T-cell (primary cell): ENCODE results near the gene SETD5. TPM values are rescaled to one million over a fixed set of nuclear protein-coding genes. Genes with fewer than 3 reads are reported as not detected.
A peak's percentile ranks its signal among the peaks of the same experiment; 100 is the strongest.

Experiments
- ATAC-seq, 4 experiments: fragments of 200-7000 bp in 3 of 4; fragments of 150-1000 bp in 1 of 4; cut with Tn5 transposase; replicated peaks in 1 of 4; 1 replicate in 3 of 4; 2 replicates in 1 of 4; pipeline ENCODE4 v1.10.0; 2021; ENCODE audit warnings: moderate library complexity in 3 of 4, mild to moderate bottlenecking in 2 of 4, moderate number of reproducible peaks in 1 of 4
- CTCF ChIA-PET, 2 donors: fragments of 300-600 bp; sonication (Branson Sonifier 250); formaldehyde crosslinking; loops; one replicate each; lab custom pipeline; 2022; ENCODE audit warnings: antibody characterized with exemption in 2 of 2; lab: Charles Lee
- POLR2A ChIA-PET, 2 donors: fragments of 300-600 bp; sonication (Branson Sonifier 250); formaldehyde crosslinking; loops; one replicate each; lab custom pipeline; 2022; ENCODE audit warnings: antibody characterized with exemption in 2 of 2; lab: Charles Lee
- DNase-seq, 35 experiments: peaks; one replicate each; pipeline versions ENCODE4 v3.0.0 to v3.0.0-alpha.2; 2013 to 2023
- H3K27ac ChIP-seq: one replicate; pipeline ENCODE4 v1.5.1; 2013; ENCODE audit warnings: low read length
- H3K27me3 ChIP-seq, 2 experiments: replicated peaks in 1 of 2; 1 replicate in 1 of 2; 2 replicates in 1 of 2; pipeline versions ENCODE4 v1.6.1 to v1.7.0; 2013; ENCODE audit warnings: low read length in 1 of 2, mixed read lengths in 1 of 2; ENCODE audit not compliant: control insufficient read depth in 2 of 2, insufficient read depth in 2 of 2; ENCODE audit errors: extremely low read depth in 1 of 2
- H3K36me3 ChIP-seq, 2 donors: 1 replicate in 1 of 2; 2 replicates in 1 of 2; pipeline versions ENCODE4 v1.6.1 to v1.7.0; 2013; ENCODE audit warnings: low read length in 1 of 2; ENCODE audit not compliant: control insufficient read depth in 2 of 2, insufficient read depth in 1 of 2; ENCODE audit errors: extremely low read depth in 1 of 2
- H3K4me1 ChIP-seq, 2 experiments: 1 replicate in 1 of 2; 2 replicates in 1 of 2; pipeline versions ENCODE4 v1.6.1 to v1.7.0; 2013; ENCODE audit warnings: low read length in 2 of 2, mixed read lengths in 1 of 2; ENCODE audit not compliant: insufficient read depth in 2 of 2, control insufficient read depth in 1 of 2; ENCODE audit errors: extremely low read depth in 1 of 2
- H3K4me3 ChIP-seq, 2 donors: 1 replicate in 1 of 2; 2 replicates in 1 of 2; pipeline versions ENCODE4 v1.5.1 to v1.7.0; 2013; ENCODE audit warnings: mild to moderate bottlenecking in 2 of 2, low read length in 1 of 2, moderate library complexity in 1 of 2; ENCODE audit not compliant: control insufficient read depth in 1 of 2; ENCODE audit errors: extremely low read depth in 1 of 2
- H3K9me3 ChIP-seq: 2 replicates; pipeline ENCODE4 v1.7.0; 2013
- H3K27ac Mint-ChIP-seq, 2 donors: one replicate each; pipeline ENCODE4 v1.8.0; 2020 to 2021; ENCODE audit warnings: mild to moderate bottlenecking in 2 of 2, mixed read lengths in 2 of 2
- H3K27me3 Mint-ChIP-seq, 2 donors: one replicate each; pipeline ENCODE4 v1.8.0; 2021 to 2022; ENCODE audit warnings: mixed read lengths in 2 of 2
- H3K36me3 Mint-ChIP-seq: one replicate; pipeline ENCODE4 v1.8.0; 2021; ENCODE audit warnings: mixed read lengths
- H3K4me1 Mint-ChIP-seq, 3 donors: one replicate each; pipeline ENCODE4 v1.8.0; 2020 to 2022; ENCODE audit warnings: mixed read lengths in 3 of 3, mild to moderate bottlenecking in 1 of 3
- H3K4me3 Mint-ChIP-seq, 3 donors: one replicate each; pipeline ENCODE4 v1.8.0; 2020 to 2022; ENCODE audit warnings: mild to moderate bottlenecking in 3 of 3, mixed read lengths in 3 of 3, moderate library complexity in 3 of 3
- H3K9me3 Mint-ChIP-seq, 3 donors: one replicate each; pipeline ENCODE4 v1.8.0; 2020 to 2022; ENCODE audit warnings: mixed read lengths in 3 of 3
- WGBS: methylation state at CpG from one replicate; pipeline ENCODE4 v1.1.5; 2013; ENCODE audit warnings: missing lambda C conversion rate; ENCODE audit not compliant: insufficient coverage; 5-methylcytosine and 5-hydroxymethylcytosine counted together
- total RNA-seq, 35 experiments: library from RNA in 6 of 35; stranded (reverse) in 6 of 35; fragments of 120-200 nt in 1 of 35; gene quantifications; one replicate each; pipeline versions ENCODE4 v1.2.1 to v1.2.4 and lab custom pipeline; 2013 to 2026

SETD5 gene
- total RNA-seq, 5 donors from 2014 or later (not counting 1 experiment from before 2014, with no cell fraction given), result 119 to 131 (median 125) TPM

- Histone ChIP-seq H3K9me3 (no peaks in the 10 kb centered on the region), H3K27me3 (no peaks in the 10 kb centered on the region), H3K4me1 (peaks cover 46 to 53% of the 10 kb centered on the region in 2 experiments), H3K27ac (peak overlapping the region; percentile 92), H3K4me3 (peak overlapping the region; percentile 80), H3K36me3 (peaks cover 3 to 35% of the 10 kb centered on the region in 2 donors)
- CTCF ChIA-PET, result interaction anchor here (0.5 to 2.8 kb wide), 12 partner anchors 9 to 43 kb away, joined by 3 to 24 read pairs (median 4); partner anchors contain the start of gene THUMPD3 (in 2 of the 2)
- Mint-ChIP-seq H3K4me3 (peak overlapping the region; percentile 93 to 100 (median 95)), H3K9me3 (no peaks in the 10 kb centered on the region), H3K4me1 (peaks cover 73 to 79% (median 76%) of the 10 kb centered on the region in 3 donors), H3K27me3 (no peaks in the 10 kb centered on the region), H3K36me3 (peaks cover 22% of the 10 kb centered on the region), H3K27ac (peak overlapping the region; percentile 92 to 95)
- DNase-seq (peak in 1 of 35 experiments; percentile 19), ATAC-seq (no peak)
- 7% methylated on average over 8 of the region's 15 CpGs for WGBS
- POLR2A ChIA-PET, result interaction anchor here (0.7 to 3.7 kb wide), 10 partner anchors 9 to 376 kb away, joined by 3 to 47 read pairs (median 4); partner anchors contain the start of gene THUMPD3 (in 1 of the 2)
These were observed 1.7 kb upstream of the SETD5 start for GRCh38 chr3:9395570-9396300.

GRCh38 chr3:9396301-9396631 is 1.1 kb upstream of the SETD5 start:
- H3K9me3 ChIP-seq, result no peaks in the 10 kb centered on the region
- H3K4me3 Mint-ChIP-seq, result peak overlapping the region; percentile 93 to 100 (median 95)
- ChIA-PET POLR2A (interaction anchor here (0.7 to 3.7 kb wide), 10 partner anchors 9 to 375 kb away, joined by 3 to 47 read pairs (median 4); partner anchors contain the start of genes MTMR14 (in 1 of the 2) and THUMPD3 (in 1 of the 2)), CTCF (interaction anchor here (0.7 to 2.8 kb wide), 7 partner anchors 8 to 44 kb away, joined by 3 to 24 read pairs (median 6); partner anchors contain the start of gene THUMPD3 (in 2 of the 2))
- H3K36me3 ChIP-seq, result peaks cover 3 to 29% of the 10 kb centered on the region in 2 donors
- peak overlapping the region; percentile 80 for H3K4me3 ChIP-seq
- no peaks in the 10 kb centered on the region for H3K27me3 ChIP-seq
- peak overlapping the region; percentile 92 for H3K27ac ChIP-seq
- ATAC-seq, result peak; percentile 31 to 46 (median 33)
- no peaks in the 10 kb centered on the region for H3K27me3 Mint-ChIP-seq
- H3K9me3 Mint-ChIP-seq, result no peaks in the 10 kb centered on the region
- peak overlapping the region; percentile 92 to 95 for H3K27ac Mint-ChIP-seq
- peaks cover 19% of the 10 kb centered on the region for H3K36me3 Mint-ChIP-seq
- 0% methylated on average over 21 of the region's 25 CpGs for WGBS
- H3K4me1 ChIP-seq, result peaks cover 48 to 49% of the 10 kb centered on the region in 2 experiments
- peak in 28 of 35 experiments; percentile 64 to 88 (median 75) for DNase-seq
- H3K4me1 Mint-ChIP-seq, result peaks cover 73 to 79% (median 77%) of the 10 kb centered on the region in 3 donors

- peaks cover 48 to 51% of the 10 kb centered on the region in 2 experiments for H3K4me1 ChIP-seq
- H3K27me3 ChIP-seq, result no peaks in the 10 kb centered on the region
- peak; percentile 69 to 75 (median 70) for ATAC-seq
- H3K36me3 ChIP-seq, result peaks cover 3 to 24% of the 10 kb centered on the region in 2 donors
- Mint-ChIP-seq H3K27ac (peak overlapping the region; percentile 97 to 98), H3K36me3 (peaks cover 14% of the 10 kb centered on the region), H3K4me1 (peaks cover 73 to 79% (median 75%) of the 10 kb centered on the region in 3 donors), H3K4me3 (peak overlapping the region; percentile 93 to 100 (median 95)), H3K27me3 (no peaks in the 10 kb centered on the region), H3K9me3 (no peaks in the 10 kb centered on the region)
- peak overlapping the region; percentile 95 for H3K27ac ChIP-seq
- H3K9me3 ChIP-seq, result no peaks in the 10 kb centered on the region
- ChIA-PET POLR2A (interaction anchor here (0.8 to 3.7 kb wide), 8 partner anchors 8 to 252 kb away, joined by 3 to 47 read pairs (median 4); partner anchors contain the start of genes MTMR14 (in 1 of the 2) and THUMPD3 (in 1 of the 2)), CTCF (interaction anchor here (1.1 to 2.8 kb wide), 4 partner anchors 8 to 44 kb away, joined by 5 to 24 read pairs (median 10); partner anchors contain the start of gene THUMPD3 (in 2 of the 2))
- H3K4me3 ChIP-seq, result peak overlapping the region; percentile 80
- peak; percentile 97 to 100 (median 99) for DNase-seq
- under 1% methylated on average over 55 of the region's 71 CpGs for WGBS
These were observed 633 bp upstream of the SETD5 start for GRCh38 chr3:9396632-9397331.

GRCh38 chr3:9397906-9398699 is 688 bp downstream of the SETD5 start:
- peak overlapping the region; percentile 82 to 91 for H3K4me3 ChIP-seq
- CTCF ChIA-PET, result no interaction called here
- peak in 30 of 35 experiments; percentile 1 to 57 (median 21) for DNase-seq
- H3K9me3 Mint-ChIP-seq, result no peaks in the 10 kb centered on the region
- peaks cover 10% of the 10 kb centered on the region for H3K36me3 Mint-ChIP-seq
- no peaks in the 10 kb centered on the region for H3K27me3 ChIP-seq
- under 1% methylated on average over 34 of the region's 47 CpGs for WGBS
- H3K4me1 ChIP-seq, result peaks cover 54 to 58% of the 10 kb centered on the region in 2 experiments
- no peaks in the 10 kb centered on the region for H3K27me3 Mint-ChIP-seq
- H3K4me3 Mint-ChIP-seq, result peak overlapping the region; percentile 95 to 100 (median 98)
- H3K36me3 ChIP-seq, result peaks cover 3 to 21% of the 10 kb centered on the region in 2 donors
- peak overlapping the region; percentile 96 to 97 for H3K27ac Mint-ChIP-seq
- peak overlapping the region; percentile 92 for H3K27ac ChIP-seq
- H3K4me1 Mint-ChIP-seq, result peaks cover 73 to 79% (median 75%) of the 10 kb centered on the region in 3 donors
- no peak for ATAC-seq
- POLR2A ChIA-PET, result interaction anchor here (0.6 to 3.7 kb wide), 5 partner anchors 9 to 35 kb away, joined by 4 to 47 read pairs (median 4); partner anchors contain the start of gene THUMPD3 (in 1 of the 2)
- no peaks in the 10 kb centered on the region for H3K9me3 ChIP-seq

GRCh38 chr3:9398700-9399336 is 1.4 kb downstream of the SETD5 start:
- no peak for ATAC-seq
- Mint-ChIP-seq H3K9me3 (no peaks in the 10 kb centered on the region), H3K27me3 (no peaks in the 10 kb centered on the region), H3K4me3 (peak overlapping the region; percentile 95 to 100 (median 98)), H3K36me3 (peaks cover 8% of the 10 kb centered on the region), H3K27ac (peak overlapping the region; percentile 96 to 97), H3K4me1 (peaks cover 72 to 75% (median 74%) of the 10 kb centered on the region in 3 donors)
- ChIA-PET CTCF (interaction anchor here (0.6 to 1.4 kb wide), 5 partner anchors 10 to 46 kb away, joined by 3 to 5 read pairs (median 3); partner anchors contain the start of gene THUMPD3 (in 1 of the 2)), POLR2A (interaction anchor here in 1 of 2 donors (0.5 to 0.9 kb wide), 4 partner anchors 22 to 44 kb away, joined by 3 to 8 read pairs (median 4); partner anchors contain the start of gene THUMPD3)
- no peaks in the 10 kb centered on the region for H3K27me3 ChIP-seq
- H3K9me3 ChIP-seq, result no peaks in the 10 kb centered on the region
- peak overlapping the region; percentile 92 for H3K27ac ChIP-seq
- H3K4me3 ChIP-seq, result peak overlapping the region; percentile 82 to 91
- peaks cover 0 to 15% of the 10 kb centered on the region in 2 donors for H3K36me3 ChIP-seq
- WGBS, result 0% methylated on average over 2 of the region's 7 CpGs
- peak in 7 of 35 experiments; percentile 3 to 70 (median 9) for DNase-seq
- peaks cover 50 to 61% of the 10 kb centered on the region in 2 experiments for H3K4me1 ChIP-seq
